GM12878 (cell line): ENCODE results near the gene TBCE.

Experiments
- TCF3 ChIP-seq: IDR thresholded peaks from 2 replicates; pipeline ENCODE4 v1.6.1; 2012; ENCODE audit warnings: low read depth, mild to moderate bottlenecking, low read length, borderline replicate concordance; ENCODE audit not compliant: insufficient read depth
- ZNF217 ChIP-seq: fragments of 450-650 bp; IDR thresholded peaks from 2 replicates; pipeline ENCODE4 v1.6.1; 2017; ENCODE audit warnings: antibody characterized with exemption, mild to moderate bottlenecking

DNA sequence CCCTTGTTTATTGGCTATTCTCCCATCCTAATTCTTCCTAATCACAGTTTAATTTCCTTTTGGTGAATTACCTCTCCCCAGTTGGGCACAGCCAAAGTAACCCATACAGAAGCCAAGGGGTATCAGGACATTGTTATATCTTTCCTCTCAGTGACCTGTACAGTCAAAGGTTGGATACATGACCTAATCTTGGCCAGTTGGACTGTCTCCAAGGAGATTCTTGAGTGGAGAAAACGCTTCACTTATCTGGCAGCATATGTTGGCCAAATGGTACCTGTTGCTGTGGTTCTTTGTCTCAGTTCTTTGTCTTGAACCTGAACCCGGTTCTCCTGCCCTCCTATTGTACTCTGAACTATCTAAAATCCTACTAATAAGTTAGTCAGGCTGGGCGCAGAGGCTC lies 15.3 kb upstream of the TBCE start:
- TF ChIP-seq TCF3 (no peak), ZNF217 (no peak)
